GM18951 (cell line): Measurements from ENCODE around the gene ARNT2.

ENCODE experiments used
- POLR2A ChIP-seq: IDR thresholded peaks from 4 replicates; pipeline ENCODE4 v1.6.1; 2011; ENCODE audit warnings: mild to moderate bottlenecking; ENCODE audit not compliant: insufficient read length, insufficient read depth; ENCODE audit errors: extremely low read depth
- in situ Hi-C: fragments of 300-500 bp; cut with MboI; formaldehyde crosslinking; loops from one replicate; pipeline ENCODE4 v1.12.0; 2022; ENCODE audit warnings: low sequenced_read_pairs, mixed read lengths, inconsistent platforms; ENCODE audit not compliant: unreplicated experiment

The ARNT2 gene

DNA sequence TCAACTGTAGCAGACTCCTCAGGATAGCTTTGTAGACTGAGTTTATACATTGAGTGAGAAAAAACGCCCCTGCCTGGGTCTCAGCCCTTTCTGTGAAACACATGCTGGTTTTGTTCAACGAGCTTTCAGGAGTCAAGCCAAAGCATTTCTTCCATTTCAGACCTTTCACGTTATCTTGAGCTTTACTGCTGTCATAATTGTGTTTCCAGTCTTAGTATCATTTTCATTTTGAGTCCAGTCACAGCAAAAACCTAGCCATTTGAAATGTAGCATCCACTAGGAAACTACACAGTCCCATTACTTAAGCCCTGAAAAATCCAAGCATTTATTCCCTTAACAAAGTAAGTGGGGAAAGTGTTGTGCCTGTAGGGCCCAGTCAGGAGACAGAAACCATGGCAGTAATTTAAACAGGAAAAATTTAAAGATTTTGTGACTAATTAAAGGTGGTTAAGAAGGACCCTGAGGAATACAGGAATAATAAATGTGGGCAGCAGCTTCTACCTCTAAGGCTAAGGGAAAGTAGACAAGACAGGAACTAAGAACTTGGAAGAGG, 180.9 kb downstream of the ARNT2 start:
- in situ Hi-C loops = no loop called here
- TF ChIP-seq POLR2A = no peak

DNA sequence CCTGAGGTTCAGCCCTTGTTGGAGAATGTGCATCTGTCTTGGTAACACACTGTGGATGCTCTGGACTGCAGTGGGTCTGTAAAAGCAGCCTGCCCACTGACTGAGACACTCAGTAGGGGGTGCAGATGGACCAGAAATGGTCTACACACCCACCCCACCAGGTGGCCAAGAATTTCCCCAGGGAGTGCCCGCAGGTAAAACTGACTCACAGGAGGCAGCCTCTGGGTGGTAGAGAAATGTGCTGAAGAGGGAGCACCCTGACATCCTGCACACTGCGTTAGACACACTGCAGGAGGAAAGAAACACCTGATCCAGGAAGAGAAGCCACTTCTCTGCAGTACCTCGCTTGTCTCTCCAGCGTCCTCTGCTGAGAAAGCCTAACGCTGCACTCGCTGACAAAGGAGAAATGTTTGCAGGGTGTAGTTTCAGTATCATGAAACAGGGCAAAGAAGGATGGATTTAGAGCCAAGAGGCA, 181.4 kb downstream of the ARNT2 start:
- TF ChIP-seq POLR2A = no peak
- in situ Hi-C loops = no loop called here

GRCh38 chr15:80586161-80586560, 182.0 kb downstream of the ARNT2 start:
- no peak for TF ChIP-seq POLR2A
- in situ Hi-C loops = no loop called here

- in situ Hi-C loops = no loop called here
- no peak for TF ChIP-seq POLR2A
These were observed 182.8 kb downstream of the ARNT2 start for GRCh38 chr15:80587007-80587406.

DNA sequence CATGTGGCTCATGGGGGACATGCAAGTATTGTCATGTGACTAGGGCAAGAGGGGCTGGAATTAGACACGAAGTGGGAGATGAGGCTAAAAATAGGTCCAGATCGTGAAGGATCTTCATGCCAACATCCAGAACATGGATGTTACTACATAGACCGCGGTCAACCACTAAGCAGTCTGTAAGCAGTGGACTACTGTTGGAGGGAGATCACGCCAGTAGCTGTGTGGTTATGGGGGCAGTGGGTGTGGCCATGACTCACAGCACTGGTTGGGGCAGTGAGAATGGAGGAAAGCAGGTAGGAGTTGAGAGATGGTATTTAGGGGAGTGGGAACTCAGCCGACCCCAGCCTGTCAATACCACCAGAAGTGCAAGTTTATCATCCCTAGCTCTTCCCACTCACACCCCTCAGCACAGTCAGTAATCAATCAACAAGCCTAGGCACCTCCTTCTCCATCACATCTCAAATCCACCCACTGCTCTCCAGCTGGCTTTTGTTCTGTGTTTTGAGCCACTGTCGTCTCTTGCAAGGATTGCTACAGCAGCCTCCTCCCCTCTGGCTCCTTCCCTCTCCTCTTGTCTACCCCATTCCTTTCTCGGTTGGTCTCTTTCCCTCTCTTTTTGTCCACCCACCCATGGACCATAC, 183.8 kb downstream of the ARNT2 start:
- in situ Hi-C loops = no loop called here
- no peak for TF ChIP-seq POLR2A

GRCh38 chr15:80588801-80589200, 184.6 kb downstream of the ARNT2 start:
- in situ Hi-C loops = no loop called here
- TF ChIP-seq POLR2A = no peak

DNA sequence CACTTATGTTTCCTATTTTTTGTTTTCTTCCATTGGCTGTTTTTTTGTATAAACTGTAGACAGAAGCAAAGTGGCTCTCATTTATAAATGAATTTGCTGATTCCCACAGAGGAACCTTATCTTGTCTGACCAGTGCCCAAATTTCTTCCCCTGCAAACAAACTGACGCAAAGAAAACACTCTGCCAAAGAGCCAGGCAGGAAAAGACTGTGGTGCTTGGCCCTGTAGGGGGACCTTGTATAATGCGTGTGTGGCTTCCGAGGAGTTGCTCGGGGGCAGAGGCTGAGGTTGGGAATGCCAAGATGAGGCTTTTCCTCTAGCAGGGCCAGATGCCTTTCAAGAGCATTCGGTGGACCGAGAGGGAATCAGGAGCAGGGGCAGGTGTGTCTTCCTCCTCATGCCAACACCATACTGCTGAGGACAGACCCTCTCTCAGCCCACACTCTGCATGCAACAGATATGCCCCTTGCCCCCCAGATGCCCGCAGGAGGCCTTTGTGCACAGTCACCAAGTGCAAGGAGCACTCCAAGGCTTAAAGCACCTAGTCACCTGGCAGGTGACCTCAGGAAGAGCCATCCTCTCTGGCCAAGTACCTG, 186.7 kb downstream of the ARNT2 start:
- in situ Hi-C loops = no loop called here

GRCh38 chr15:80591471-80591870, 187.3 kb downstream of the ARNT2 start:
- TF ChIP-seq POLR2A = no peak
- in situ Hi-C loops = no loop called here

More for the DNA sequence above, 186.7 kb downstream of the ARNT2 start:
- no peak for TF ChIP-seq POLR2A

DNA sequence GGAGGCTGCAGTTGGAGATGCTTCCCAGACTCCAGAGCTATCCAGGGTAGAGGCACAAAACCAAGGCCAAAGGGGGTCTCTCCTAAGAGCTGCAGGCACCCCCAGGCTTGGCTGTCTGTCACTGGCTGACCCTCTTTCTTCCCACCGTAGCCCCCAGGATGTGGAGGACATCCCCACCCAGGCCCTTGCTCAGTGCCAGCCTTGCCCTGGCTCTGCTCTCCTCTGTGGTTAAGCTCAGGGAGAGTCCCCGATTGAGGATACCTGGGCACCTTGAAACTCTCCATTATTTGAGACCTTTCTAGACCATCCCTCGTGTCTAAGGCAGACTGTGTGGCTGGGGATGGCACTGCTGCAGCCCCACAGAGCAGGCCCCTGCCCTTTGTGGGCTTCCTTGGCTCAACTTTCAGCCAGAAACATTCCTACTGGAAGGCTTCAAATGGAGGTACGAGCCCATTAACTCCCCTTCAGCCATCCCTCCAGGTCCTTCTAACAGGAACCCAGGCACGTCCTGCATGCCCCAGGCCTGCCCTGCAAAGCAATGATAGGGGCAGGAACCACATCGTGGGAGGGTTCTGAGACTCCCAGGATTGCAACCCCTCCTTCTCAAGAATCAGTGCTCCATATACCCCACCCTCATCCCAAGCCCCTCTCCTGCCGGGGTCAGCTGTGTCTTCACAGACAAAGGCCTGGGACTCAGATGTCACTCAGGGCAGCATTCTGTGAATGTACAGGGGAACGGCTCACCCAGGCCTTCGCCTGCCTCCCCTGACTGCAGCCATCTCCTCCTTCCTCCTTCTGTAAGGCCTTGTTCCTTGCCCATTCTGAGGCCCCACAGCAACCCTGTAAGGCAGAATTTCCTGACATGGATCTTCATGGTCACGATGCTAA, 188.0 kb downstream of the ARNT2 start:
- TF ChIP-seq POLR2A = no peak
- in situ Hi-C loops = no loop called here

GRCh38 chr15:80593486-80594030, 189.4 kb downstream of the ARNT2 start:
- in situ Hi-C loops = no loop called here
- TF ChIP-seq POLR2A = no peak

DNA sequence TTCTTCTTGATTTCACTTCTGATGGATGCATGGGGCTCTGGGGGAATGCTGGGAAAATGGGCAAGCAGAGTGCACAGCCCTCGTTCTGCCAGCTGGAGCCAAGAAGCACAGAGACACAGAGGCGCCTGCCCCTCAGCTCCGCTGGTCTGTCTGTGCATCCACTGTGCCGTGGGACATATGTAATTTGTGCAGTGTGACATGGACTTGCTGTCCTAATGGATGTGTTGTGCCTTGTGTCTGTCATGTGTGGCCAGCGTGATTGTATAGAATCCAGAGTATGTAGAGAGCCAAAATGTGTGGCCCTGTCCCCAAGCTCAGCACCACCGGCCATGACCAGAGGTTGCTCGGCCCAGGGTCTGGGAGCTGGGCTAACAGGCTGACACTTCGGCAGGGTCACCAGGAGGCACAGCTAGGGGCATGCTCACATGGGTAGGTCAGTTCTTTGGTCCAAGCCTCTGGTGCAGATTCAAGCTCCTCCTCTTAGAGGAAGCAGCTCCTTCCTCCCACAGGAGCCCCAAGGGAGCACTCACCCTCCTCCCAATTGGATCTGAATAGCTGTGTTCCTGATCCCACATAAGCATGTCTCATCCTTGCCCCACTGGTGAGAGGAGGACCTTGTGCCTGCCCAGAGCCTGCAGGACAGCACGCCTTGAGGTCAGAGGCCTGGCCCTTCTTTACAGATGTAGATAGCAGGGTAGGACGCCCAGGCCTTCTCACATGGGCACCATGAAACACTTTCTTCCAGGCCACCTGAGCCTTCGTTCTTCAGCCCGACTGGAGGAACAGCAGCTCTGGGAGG, 190.1 kb downstream of the ARNT2 start:
- no peak for TF ChIP-seq POLR2A
- in situ Hi-C loops = no loop called here

- no peak for TF ChIP-seq POLR2A
- in situ Hi-C loops = no loop called here
These were observed 191.2 kb downstream of the ARNT2 start for GRCh38 chr15:80595396-80595795.
